Sigmoid colon (tissue), 7 donors: Measurements from ENCODE around the gene MAL. TPM values are rescaled to one million over a fixed set of nuclear protein-coding genes. Genes with fewer than 3 reads are reported as not detected.
A peak's percentile ranks its signal among the peaks of the same experiment; 100 is the strongest.

ENCODE experiments used
- DNase-seq: peaks from one replicate; pipeline ENCODE4 v3.0.0-alpha.2; 2019
- H3K27ac ChIP-seq, 4 donors: fragments of 200-600 bp; sonication (generic); one replicate each; pipeline ENCODE4 v1.5.1; 2016 to 2019; ENCODE audit warnings: mild to moderate bottlenecking in 1 of 4
- H3K27me3 ChIP-seq, 3 donors: fragments of 200-600 bp; sonication (generic); one replicate each; pipeline ENCODE4 v1.5.1; 2019; ENCODE audit warnings: mild to moderate bottlenecking in 1 of 3
- H3K36me3 ChIP-seq, 4 donors: fragments of 200-600 bp; sonication (generic); one replicate each; pipeline ENCODE4 v1.5.1; 2016 to 2019
- H3K4me1 ChIP-seq, 4 donors: fragments of 200-600 bp; sonication (generic); one replicate each; pipeline ENCODE4 v1.5.1; 2017 to 2019
- H3K4me3 ChIP-seq, 4 donors: fragments of 200-600 bp; sonication (generic); one replicate each; pipeline ENCODE4 v1.5.1; 2017 to 2019; ENCODE audit warnings: mild to moderate bottlenecking in 2 of 4, moderate library complexity in 1 of 4
- H3K9me3 ChIP-seq, 4 donors: fragments of 200-600 bp in 3 of 4; sonication (generic) in 3 of 4; one replicate each; pipeline versions ENCODE4 v1.5.1 to v1.6.1; 2013 to 2019
- EP300 ChIP-seq, 4 donors: sonication (generic); formaldehyde crosslinking; IDR thresholded peaks; one replicate each; pipeline ENCODE4 v1.6.1; 2017; ENCODE audit warnings: antibody characterized with exemption in 4 of 4
- POLR2A ChIP-seq, 2 donors: fragments of 450-650 bp; IDR thresholded peaks; one replicate each; pipeline ENCODE4 v1.6.1; 2016; ENCODE audit warnings: antibody characterized with exemption in 2 of 2, mild to moderate bottlenecking in 2 of 2, moderate library complexity in 2 of 2
- POLR2AphosphoS5 ChIP-seq, 4 donors: sonication (generic); formaldehyde crosslinking; IDR thresholded peaks; one replicate each; pipeline ENCODE4 v1.6.1; 2017; ENCODE audit warnings: antibody characterized with exemption in 4 of 4
- WGBS, 2 donors: extraction: QIAGEN DNeasy Blood & Tissue Kit; methylation state at CpG; one replicate each; pipeline ENCODE4 v1.1.7; 2013; 5-methylcytosine and 5-hydroxymethylcytosine counted together
- intact Hi-C: fragments of 100-400 bp; cut with DNase I; formaldehyde crosslinking; loops from one replicate; pipeline ENCODE4 v1.15.1; 2023
- polyA plus RNA-seq, 3 donors: library from polyadenylated mRNA; stranded (reverse); fragments of 200-250 nt; gene quantifications; one replicate each; pipeline ENCODE4 v1.2.3, GENCODE V29; 2013
- total RNA-seq, 4 donors: library from RNA; depleted of rRNA; stranded (reverse); fragments of >200 nt; gene quantifications; one replicate each; pipeline ENCODE4 v1.1.0, GENCODE V29; 2016
- TF ChIP-seq, protein P1 (sequence below), 4 experiments: fragments of 450-650 bp in 3 of 4; fragments of 200-600 bp in 1 of 4; IDR thresholded peaks; one replicate each; pipeline ENCODE4 v1.5.1; 2016 to 2019; ENCODE audit warnings: antibody characterized with exemption in 4 of 4, mild to moderate bottlenecking in 3 of 4, moderate library complexity in 2 of 4
- donor health status: healthy with polysubstance abuse.
- donor health status: Bipolar disorder and iron deficiency.
- donor health status: healthy.

Gene MAL
- total and polyA plus RNA-seq, 7 donors, result 0.69 to 28.9 (median 8.4) TPM

DNA sequence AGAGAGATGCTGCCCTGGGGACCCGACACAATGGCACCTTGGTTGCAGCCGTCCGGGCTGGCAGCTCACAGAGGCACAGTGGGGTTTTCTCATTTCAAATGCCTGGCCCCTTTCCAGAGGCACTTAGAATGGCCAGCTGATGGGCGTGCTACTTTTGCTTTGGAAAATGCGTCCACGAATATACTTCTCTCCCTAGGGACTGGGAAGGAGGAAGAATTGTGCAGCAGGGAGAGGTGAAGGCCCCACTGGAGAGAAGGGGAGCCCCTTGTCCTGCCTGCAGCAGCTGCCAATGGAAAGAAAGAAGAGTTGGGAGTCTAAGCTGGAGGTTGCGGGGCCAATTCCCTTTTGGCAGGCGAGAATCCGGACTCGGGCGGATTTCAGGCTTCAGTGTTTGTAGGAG is 1.1 kb upstream of the MAL start:
- TF ChIP-seq, protein P1, sequence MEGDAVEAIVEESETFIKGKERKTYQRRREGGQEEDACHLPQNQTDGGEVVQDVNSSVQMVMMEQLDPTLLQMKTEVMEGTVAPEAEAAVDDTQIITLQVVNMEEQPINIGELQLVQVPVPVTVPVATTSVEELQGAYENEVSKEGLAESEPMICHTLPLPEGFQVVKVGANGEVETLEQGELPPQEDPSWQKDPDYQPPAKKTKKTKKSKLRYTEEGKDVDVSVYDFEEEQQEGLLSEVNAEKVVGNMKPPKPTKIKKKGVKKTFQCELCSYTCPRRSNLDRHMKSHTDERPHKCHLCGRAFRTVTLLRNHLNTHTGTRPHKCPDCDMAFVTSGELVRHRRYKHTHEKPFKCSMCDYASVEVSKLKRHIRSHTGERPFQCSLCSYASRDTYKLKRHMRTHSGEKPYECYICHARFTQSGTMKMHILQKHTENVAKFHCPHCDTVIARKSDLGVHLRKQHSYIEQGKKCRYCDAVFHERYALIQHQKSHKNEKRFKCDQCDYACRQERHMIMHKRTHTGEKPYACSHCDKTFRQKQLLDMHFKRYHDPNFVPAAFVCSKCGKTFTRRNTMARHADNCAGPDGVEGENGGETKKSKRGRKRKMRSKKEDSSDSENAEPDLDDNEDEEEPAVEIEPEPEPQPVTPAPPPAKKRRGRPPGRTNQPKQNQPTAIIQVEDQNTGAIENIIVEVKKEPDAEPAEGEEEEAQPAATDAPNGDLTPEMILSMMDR (IDR thresholded peaks at IDR 0.05), result no peak
- intact Hi-C loops, result loop anchor here (5.0 kb wide), 2 partner anchors 53 to 93 kb away; no protein-coding TSS in a partner anchor
- Histone ChIP-seq H3K27me3 (peaks cover 19 to 57% (median 30%) of the 10 kb centered on the region in 3 donors), H3K27ac (peak overlapping the region in 1 of 4 donors; percentile 72), H3K4me3 (peak overlapping the region in 2 of 4 donors; percentile 39 to 49), H3K9me3 (no peaks in the 10 kb centered on the region), H3K36me3 (no peaks in the 10 kb centered on the region), H3K4me1 (peaks cover 0 to 21% (median 11%) of the 10 kb centered on the region in 4 donors)
- DNase-seq, result no peak
- WGBS, 2 donors, result 68 to 79% methylated on average over 11 of the region's 11 CpGs

DNA sequence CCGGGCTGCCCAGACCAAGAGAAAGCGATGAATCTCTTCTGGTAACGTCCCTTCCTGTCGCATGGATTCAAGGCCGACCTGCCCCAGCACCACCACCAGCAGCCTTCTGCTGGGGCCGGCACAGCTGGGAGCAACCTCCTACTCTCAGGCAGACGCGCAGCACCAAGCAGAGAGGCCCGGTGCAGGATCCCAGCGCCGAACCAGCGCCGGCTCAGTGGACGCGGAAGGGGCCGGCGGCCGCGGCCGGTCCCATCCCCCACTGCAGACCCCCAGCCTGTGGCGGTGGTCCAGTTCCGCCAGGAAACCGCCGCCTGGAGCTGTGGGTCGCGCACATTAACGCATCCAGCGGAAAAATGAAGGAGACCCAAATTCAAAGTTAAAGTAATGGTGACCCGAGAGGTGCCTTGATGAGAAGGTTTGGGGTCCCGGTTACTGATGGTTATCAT is 525 bp upstream of the MAL start:
- intact Hi-C loops, result loop anchor here (5.0 kb wide), 2 partner anchors 52 to 92 kb away; no protein-coding TSS in a partner anchor
- TF ChIP-seq POLR2A (IDR thresholded peaks at IDR 0.05) (no peak), EP300 (IDR thresholded peaks at IDR 0.05) (no peak), POLR2AphosphoS5 (IDR thresholded peaks at IDR 0.05) (no peak)
- TF ChIP-seq, protein P1 (IDR thresholded peaks at IDR 0.05), result no peak
- Histone ChIP-seq H3K4me1 (peaks cover 0 to 21% (median 11%) of the 10 kb centered on the region in 4 donors), H3K9me3 (no peaks in the 10 kb centered on the region), H3K4me3 (peak overlapping the region; percentile 27 to 49 (median 42)), H3K27ac (peak overlapping the region; percentile 43 to 72 (median 56)), H3K36me3 (no peaks in the 10 kb centered on the region), H3K27me3 (peaks cover 19 to 57% (median 30%) of the 10 kb centered on the region in 3 donors)
- no peak for DNase-seq
- WGBS, 2 donors, result 10 to 25% methylated on average over 30 of the region's 30 CpGs

DNA sequence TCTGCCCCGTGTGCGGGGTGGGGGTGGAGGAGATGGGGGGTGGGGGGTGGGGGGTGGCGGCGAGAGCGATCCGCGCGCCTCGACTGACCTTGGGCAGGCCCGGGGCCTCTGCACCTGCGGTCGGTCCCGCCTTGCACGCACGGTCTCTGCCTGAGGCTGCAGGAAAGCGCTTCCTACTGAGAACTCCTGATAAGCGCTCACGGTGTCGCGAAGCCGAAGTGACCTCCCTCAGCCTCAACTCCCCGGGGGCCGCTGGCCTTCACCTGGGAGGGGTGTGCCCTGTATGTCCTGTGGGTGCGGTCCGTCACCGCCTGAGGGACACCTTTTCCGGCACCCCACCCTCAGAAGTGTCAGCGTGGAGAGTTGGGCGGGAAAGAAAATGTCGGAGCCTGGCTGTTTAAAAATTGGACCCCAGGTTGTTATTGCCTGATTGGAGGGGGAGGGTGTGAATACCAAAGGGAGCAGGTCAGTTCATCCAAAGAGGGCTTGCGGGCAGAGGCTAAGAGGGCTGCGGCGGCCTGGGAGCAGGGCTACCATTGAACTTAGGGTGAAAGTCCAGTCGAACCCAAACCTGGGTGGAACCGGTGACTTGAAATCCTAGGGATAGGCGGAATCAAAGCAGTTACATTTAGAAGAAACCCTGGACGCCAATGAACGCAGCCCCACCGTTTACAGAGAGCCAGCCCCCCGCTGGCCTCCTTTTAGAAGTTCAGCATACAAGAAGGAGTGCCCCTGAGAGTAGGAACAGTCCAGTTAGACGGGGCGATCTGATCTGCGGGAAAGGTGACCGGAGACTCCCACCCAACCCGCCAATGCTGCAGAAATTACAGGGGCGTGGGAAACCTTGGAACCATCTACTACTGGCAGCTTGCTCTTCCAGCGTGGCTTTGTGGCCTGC is 1.2 kb downstream of the MAL start:
- TF ChIP-seq, protein P1 (IDR thresholded peaks at IDR 0.05), result no peak
- TF ChIP-seq POLR2A (IDR thresholded peaks at IDR 0.05) (no peak), POLR2AphosphoS5 (IDR thresholded peaks at IDR 0.05) (no peak), EP300 (IDR thresholded peaks at IDR 0.05) (no peak)
- peak overlapping the region; percentile 27 to 49 (median 42) for H3K4me3 ChIP-seq
- no peaks in the 10 kb centered on the region for H3K9me3 ChIP-seq
- H3K36me3 ChIP-seq, result no peaks in the 10 kb centered on the region
- DNase-seq, result no peak
- peaks cover 19 to 64% (median 30%) of the 10 kb centered on the region in 3 donors for H3K27me3 ChIP-seq
- H3K4me1 ChIP-seq, result peaks cover 0 to 21% (median 11%) of the 10 kb centered on the region in 4 donors
- H3K27ac ChIP-seq, result peak overlapping the region in 3 of 4 donors; percentile 55 to 72 (median 57)
- WGBS, 2 donors, result 10 to 11% methylated on average over 47 of the region's 47 CpGs
- intact Hi-C loops, result no loop called here

DNA sequence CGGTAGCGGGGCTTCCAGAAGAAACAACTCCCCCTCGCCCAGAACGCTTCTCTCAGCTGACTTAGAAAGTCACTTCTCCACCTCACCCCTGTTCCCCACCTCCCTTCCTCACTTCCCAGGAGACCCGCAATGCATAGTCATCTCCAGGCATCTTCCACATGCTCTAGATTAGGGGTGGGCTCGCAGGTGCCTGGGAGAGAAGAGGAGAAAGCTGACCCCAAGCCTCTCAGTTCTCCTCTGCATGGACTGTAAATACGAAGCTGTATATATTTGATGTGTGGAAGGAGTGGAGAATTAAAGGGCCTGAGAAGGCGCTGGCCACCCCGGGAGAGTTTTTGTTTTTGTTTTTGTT is 1.8 kb downstream of the MAL start:
- no peak for TF ChIP-seq POLR2AphosphoS5 (IDR thresholded peaks at IDR 0.05)
- TF ChIP-seq, protein P1 (IDR thresholded peaks at IDR 0.05), result no peak
- TF ChIP-seq EP300 (IDR thresholded peaks at IDR 0.05), result no peak
- TF ChIP-seq POLR2A (IDR thresholded peaks at IDR 0.05), result no peak
- intact Hi-C loops, result no loop called here
- Histone ChIP-seq H3K9me3 (no peaks in the 10 kb centered on the region), H3K27me3 (peaks cover 19 to 62% (median 30%) of the 10 kb centered on the region in 3 donors), H3K36me3 (no peaks in the 10 kb centered on the region), H3K4me3 (peak overlapping the region in 3 of 4 donors; percentile 39 to 49 (median 46)), H3K27ac (no peak overlapping the region), H3K4me1 (peaks cover 0 to 21% (median 11%) of the 10 kb centered on the region in 4 donors)
- 41 to 51% methylated on average over 9 of the region's 9 CpGs for WGBS, 2 donors
- DNase-seq, result no peak
